ENCODE results near the gene CARMIL1. TPM values are rescaled to one million over a fixed set of nuclear protein-coding genes. Genes with fewer than 3 reads are reported as not detected.
A peak's percentile ranks its signal among the peaks of the same experiment; 100 is the strongest.

The CARMIL1 gene
- total RNA-seq, 1 donor from 2014 or later, result 3.4 TPM

DNA sequence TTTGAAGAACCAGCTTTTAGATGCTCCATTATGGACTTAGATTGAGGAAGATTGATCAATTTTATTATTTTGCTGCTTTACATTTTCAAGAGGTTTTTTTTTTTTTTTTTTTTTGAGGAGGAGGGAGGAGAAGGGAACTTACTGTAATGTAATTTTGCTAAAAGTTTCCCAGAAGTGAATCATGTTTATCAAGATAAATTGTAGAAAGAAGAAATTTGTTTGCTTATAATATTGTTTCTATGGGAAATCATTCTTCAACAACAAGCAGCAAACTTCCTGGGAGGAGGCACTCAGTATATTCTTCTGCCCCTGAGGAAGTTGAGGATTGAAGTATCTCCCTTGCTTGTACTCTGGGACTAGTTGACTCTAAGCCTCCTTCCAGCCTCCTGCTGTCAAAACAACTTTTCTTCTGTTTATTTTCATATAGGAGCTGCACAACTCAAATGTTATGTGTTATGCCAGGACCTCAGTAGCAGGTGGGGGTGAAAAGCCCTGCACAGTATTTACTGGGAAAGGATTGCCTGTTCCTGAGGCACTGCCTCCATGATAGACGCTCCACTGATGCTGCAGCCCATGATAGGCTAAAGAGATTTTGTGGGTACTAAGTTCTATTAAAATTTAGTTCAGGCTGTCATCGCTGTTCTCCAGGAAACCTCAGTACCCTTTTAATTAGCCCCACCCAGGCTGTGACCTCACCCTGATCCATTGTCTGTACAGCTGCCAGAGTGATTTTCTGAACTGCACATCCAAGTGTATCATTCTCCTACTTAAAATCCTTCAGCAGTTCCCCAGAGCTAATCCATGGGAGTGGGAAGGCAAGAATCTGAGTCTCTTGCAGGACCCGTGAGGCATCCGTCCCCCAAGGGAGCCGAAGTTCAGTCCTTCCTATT lies 51.9 kb downstream of the CARMIL1 start:
- DNase-seq (no peak), ATAC-seq (ENCODE audit: low read depth) (no peak)
- POLR2A ChIA-PET, result no interaction called here
- CTCF ChIA-PET, result no interaction called here
- no peak overlapping the region for H3K4me3 Mint-ChIP-seq
- intact Hi-C loops (cut with micrococcal nuclease), result no loop called here
- no peaks in the 10 kb centered on the region for H3K36me3 Mint-ChIP-seq (ENCODE audit: low read depth)
- peaks cover 42% of the 10 kb centered on the region for H3K4me1 Mint-ChIP-seq
- TF ChIP-seq, protein P1, sequence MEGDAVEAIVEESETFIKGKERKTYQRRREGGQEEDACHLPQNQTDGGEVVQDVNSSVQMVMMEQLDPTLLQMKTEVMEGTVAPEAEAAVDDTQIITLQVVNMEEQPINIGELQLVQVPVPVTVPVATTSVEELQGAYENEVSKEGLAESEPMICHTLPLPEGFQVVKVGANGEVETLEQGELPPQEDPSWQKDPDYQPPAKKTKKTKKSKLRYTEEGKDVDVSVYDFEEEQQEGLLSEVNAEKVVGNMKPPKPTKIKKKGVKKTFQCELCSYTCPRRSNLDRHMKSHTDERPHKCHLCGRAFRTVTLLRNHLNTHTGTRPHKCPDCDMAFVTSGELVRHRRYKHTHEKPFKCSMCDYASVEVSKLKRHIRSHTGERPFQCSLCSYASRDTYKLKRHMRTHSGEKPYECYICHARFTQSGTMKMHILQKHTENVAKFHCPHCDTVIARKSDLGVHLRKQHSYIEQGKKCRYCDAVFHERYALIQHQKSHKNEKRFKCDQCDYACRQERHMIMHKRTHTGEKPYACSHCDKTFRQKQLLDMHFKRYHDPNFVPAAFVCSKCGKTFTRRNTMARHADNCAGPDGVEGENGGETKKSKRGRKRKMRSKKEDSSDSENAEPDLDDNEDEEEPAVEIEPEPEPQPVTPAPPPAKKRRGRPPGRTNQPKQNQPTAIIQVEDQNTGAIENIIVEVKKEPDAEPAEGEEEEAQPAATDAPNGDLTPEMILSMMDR (IDR thresholded peaks at IDR 0.05), result no peak
- no peaks in the 10 kb centered on the region for H3K9me3 Mint-ChIP-seq
- H3K27ac Mint-ChIP-seq, result no peak overlapping the region
- no peaks in the 10 kb centered on the region for H3K27me3 Mint-ChIP-seq

DNA sequence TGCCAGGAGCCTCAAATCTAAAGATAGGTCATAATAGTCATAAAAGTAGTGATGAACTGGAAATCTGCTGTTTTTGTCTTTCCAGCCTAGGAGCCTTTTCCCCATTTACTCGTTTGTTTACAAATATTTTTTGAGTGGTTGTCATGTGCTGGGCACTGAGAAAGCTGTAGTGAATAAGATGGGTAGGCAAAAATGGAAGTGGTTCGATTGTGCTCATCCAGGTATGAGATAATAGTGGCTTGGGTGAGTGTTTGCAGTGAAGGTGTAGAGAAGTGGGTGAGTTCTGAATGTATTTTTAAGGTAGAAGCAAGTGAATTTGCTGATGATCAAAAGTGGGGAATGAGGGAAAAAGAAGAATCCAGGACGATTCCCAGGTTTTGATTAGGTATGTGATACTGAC lies 53.0 kb downstream of the CARMIL1 start:
- ChIA-PET POLR2A (interaction anchor here (0.8 to 1.2 kb wide), 2 partner anchors 32 to 55 kb away, joined by 3 read pairs; no protein-coding TSS in a partner anchor), CTCF (no interaction called here)
- no peak overlapping the region for H3K4me3 Mint-ChIP-seq
- peaks cover 42% of the 10 kb centered on the region for H3K4me1 Mint-ChIP-seq
- no peaks in the 10 kb centered on the region for H3K9me3 Mint-ChIP-seq
- no peak for DNase-seq
- H3K27me3 Mint-ChIP-seq, result no peaks in the 10 kb centered on the region
- intact Hi-C loops (cut with micrococcal nuclease), result no loop called here
- TF ChIP-seq, protein P1 (IDR thresholded peaks at IDR 0.05), result no peak
- ATAC-seq (ENCODE audit: low read depth), result no peak
- H3K27ac Mint-ChIP-seq, result no peak overlapping the region
- no peaks in the 10 kb centered on the region for H3K36me3 Mint-ChIP-seq (ENCODE audit: low read depth)

GRCh38 chr6:25332655-25333071 lies 53.5 kb downstream of the CARMIL1 start:
- Mint-ChIP-seq H3K27ac (no peak overlapping the region), H3K36me3 (ENCODE audit: low read depth) (no peaks in the 10 kb centered on the region), H3K4me3 (peak overlapping the region; percentile 24), H3K4me1 (peaks cover 42% of the 10 kb centered on the region), H3K27me3 (no peaks in the 10 kb centered on the region), H3K9me3 (no peaks in the 10 kb centered on the region)
- intact Hi-C loops (cut with micrococcal nuclease), result no loop called here
- DNase-seq, result no peak
- POLR2A ChIA-PET, result interaction anchor here (0.8 to 1.2 kb wide), 2 partner anchors 32 to 54 kb away, joined by 3 read pairs; no protein-coding TSS in a partner anchor
- ATAC-seq (ENCODE audit: low read depth), result no peak
- TF ChIP-seq, protein P1 (IDR thresholded peaks at IDR 0.05), result no peak
- CTCF ChIA-PET, result no interaction called here

- no peaks in the 10 kb centered on the region for H3K9me3 Mint-ChIP-seq
- no peaks in the 10 kb centered on the region for H3K36me3 Mint-ChIP-seq (ENCODE audit: low read depth)
- H3K4me3 Mint-ChIP-seq, result no peak overlapping the region
- TF ChIP-seq, protein P1 (IDR thresholded peaks at IDR 0.05), result no peak
- peaks cover 42% of the 10 kb centered on the region for H3K4me1 Mint-ChIP-seq
- intact Hi-C loops (cut with micrococcal nuclease), result no loop called here
- H3K27me3 Mint-ChIP-seq, result no peaks in the 10 kb centered on the region
- DNase-seq (no peak), ATAC-seq (ENCODE audit: low read depth) (no peak)
- ChIA-PET POLR2A (no interaction called here), CTCF (no interaction called here)
- no peak overlapping the region for H3K27ac Mint-ChIP-seq
These were observed 54.3 kb downstream of the CARMIL1 start for GRCh38 chr6:25333471-25333870.

GRCh38 chr6:25334793-25335192 lies 55.6 kb downstream of the CARMIL1 start:
- TF ChIP-seq, protein P1 (IDR thresholded peaks at IDR 0.05), result no peak
- H3K27me3 Mint-ChIP-seq, result no peaks in the 10 kb centered on the region
- ATAC-seq (ENCODE audit: low read depth), result no peak
- no peaks in the 10 kb centered on the region for H3K36me3 Mint-ChIP-seq (ENCODE audit: low read depth)
- intact Hi-C loops (cut with micrococcal nuclease), result no loop called here
- peaks cover 32% of the 10 kb centered on the region for H3K4me1 Mint-ChIP-seq
- no peak overlapping the region for H3K4me3 Mint-ChIP-seq
- DNase-seq, result no peak
- H3K27ac Mint-ChIP-seq, result no peak overlapping the region
- CTCF ChIA-PET, result interaction anchor here (1.4 kb wide), 1 partner anchor 155 kb away, joined by 3 read pairs; no protein-coding TSS in a partner anchor
- H3K9me3 Mint-ChIP-seq, result no peaks in the 10 kb centered on the region
- POLR2A ChIA-PET, result no interaction called here
